SK-N-SH (cell line): ENCODE results near the gene BFSP2.

Experiments used
- EP300 ChIP-seq, 2 experiments: IDR thresholded peaks; 2 replicates each; pipeline versions ENCODE4 v1.4.0 to v1.6.1; 2012; ENCODE audit warnings: borderline replicate concordance in 1 of 2, low read depth in 1 of 2, low read length in 1 of 2
- EZH2phosphoT487 ChIP-seq: fragments of 200-600 bp; sonication (generic); IDR thresholded peaks from 2 replicates; pipeline ENCODE4 v1.6.1; 2017; ENCODE audit warnings: low read depth, mixed run types, mild to moderate bottlenecking, antibody characterized with exemption, moderate library complexity, borderline replicate concordance
- FOXM1 ChIP-seq: IDR thresholded peaks from 2 replicates; pipeline ENCODE4 v1.4.0; 2012; ENCODE audit warnings: low read depth, mild to moderate bottlenecking
- GABPA ChIP-seq: IDR thresholded peaks from 2 replicates; pipeline ENCODE4 v1.4.0; 2012; ENCODE audit warnings: low read depth, mild to moderate bottlenecking
- NRF1 ChIP-seq: IDR thresholded peaks from 2 replicates; pipeline ENCODE4 v1.6.1; 2012; ENCODE audit warnings: low read depth, mild to moderate bottlenecking, low read length
- POLR2AphosphoS5 ChIP-seq: IDR thresholded peaks from 2 replicates; pipeline ENCODE4 v1.6.1; 2012; ENCODE audit warnings: low read depth, low read length
- RFX5 ChIP-seq: IDR thresholded peaks from 2 replicates; pipeline ENCODE4 v1.6.1; 2012; ENCODE audit warnings: mild to moderate bottlenecking, improper control_type of control experiment, low read length
- RXRA ChIP-seq: IDR thresholded peaks from 2 replicates; pipeline ENCODE4 v1.4.0; 2012; ENCODE audit warnings: low read depth, mild to moderate bottlenecking, borderline replicate concordance
- TAF1 ChIP-seq: IDR thresholded peaks from 2 replicates; pipeline ENCODE4 v1.6.1; 2012; ENCODE audit warnings: low read depth, mild to moderate bottlenecking, low read length, moderate library complexity, borderline replicate concordance
- TEAD4 ChIP-seq: IDR thresholded peaks from 2 replicates; pipeline ENCODE4 v1.4.0; 2012; ENCODE audit warnings: mild to moderate bottlenecking, borderline replicate concordance; ENCODE audit not compliant: insufficient read depth
- TF ChIP-seq, protein P1 (sequence below): fragments of 200-600 bp; sonication (generic); IDR thresholded peaks from 2 replicates; pipeline ENCODE4 v1.6.1; 2017; ENCODE audit warnings: antibody characterized with exemption, mild to moderate bottlenecking, moderate library complexity
- TF ChIP-seq, protein P2 (sequence below): IDR thresholded peaks from 2 replicates; pipeline ENCODE4 v1.4.0; 2012; ENCODE audit warnings: low read depth, borderline replicate concordance
- TF ChIP-seq, protein P3 (sequence below): IDR thresholded peaks from 2 replicates; pipeline ENCODE4; 2012
- TF ChIP-seq, protein P4 (sequence below): IDR thresholded peaks from 2 replicates; pipeline ENCODE4 v1.6.1; 2012; ENCODE audit warnings: mild to moderate bottlenecking, low read depth, low read length, moderate library complexity

DNA sequence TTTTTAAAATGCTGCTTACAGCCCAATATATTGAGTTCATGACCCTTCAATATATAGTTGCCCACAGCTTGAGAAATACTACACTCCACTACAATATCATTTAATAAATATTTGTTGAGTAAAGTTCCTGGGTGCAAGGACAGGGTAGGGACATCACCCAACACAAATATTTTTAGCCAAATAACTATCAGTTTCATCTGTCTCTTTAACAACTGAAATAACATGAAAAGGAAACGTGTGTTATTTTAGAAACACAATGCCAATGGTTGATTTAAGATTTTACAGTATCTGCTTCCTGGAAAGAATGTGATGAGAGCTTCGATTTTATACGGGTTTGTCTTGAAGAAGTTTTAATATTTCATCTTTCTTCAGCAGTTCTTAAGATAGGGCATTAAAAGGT lies 106.0 kb downstream of the BFSP2 start:
- TF ChIP-seq TAF1 (no peak), POLR2AphosphoS5 (no peak), FOXM1 (no peak), EZH2phosphoT487 (no peak), TEAD4 (no peak), EP300 (IDR thresholded peaks at IDR 0.05; ENCODE audit: borderline replicate concordance in 1 of 2, low read depth in 1 of 2, low read length in 1 of 2) (no peak), RFX5 (no peak), GABPA (no peak), NRF1 (no peak), RXRA (no peak)
- TF ChIP-seq, protein P1, sequence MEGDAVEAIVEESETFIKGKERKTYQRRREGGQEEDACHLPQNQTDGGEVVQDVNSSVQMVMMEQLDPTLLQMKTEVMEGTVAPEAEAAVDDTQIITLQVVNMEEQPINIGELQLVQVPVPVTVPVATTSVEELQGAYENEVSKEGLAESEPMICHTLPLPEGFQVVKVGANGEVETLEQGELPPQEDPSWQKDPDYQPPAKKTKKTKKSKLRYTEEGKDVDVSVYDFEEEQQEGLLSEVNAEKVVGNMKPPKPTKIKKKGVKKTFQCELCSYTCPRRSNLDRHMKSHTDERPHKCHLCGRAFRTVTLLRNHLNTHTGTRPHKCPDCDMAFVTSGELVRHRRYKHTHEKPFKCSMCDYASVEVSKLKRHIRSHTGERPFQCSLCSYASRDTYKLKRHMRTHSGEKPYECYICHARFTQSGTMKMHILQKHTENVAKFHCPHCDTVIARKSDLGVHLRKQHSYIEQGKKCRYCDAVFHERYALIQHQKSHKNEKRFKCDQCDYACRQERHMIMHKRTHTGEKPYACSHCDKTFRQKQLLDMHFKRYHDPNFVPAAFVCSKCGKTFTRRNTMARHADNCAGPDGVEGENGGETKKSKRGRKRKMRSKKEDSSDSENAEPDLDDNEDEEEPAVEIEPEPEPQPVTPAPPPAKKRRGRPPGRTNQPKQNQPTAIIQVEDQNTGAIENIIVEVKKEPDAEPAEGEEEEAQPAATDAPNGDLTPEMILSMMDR: no peak
- TF ChIP-seq, protein P2, sequence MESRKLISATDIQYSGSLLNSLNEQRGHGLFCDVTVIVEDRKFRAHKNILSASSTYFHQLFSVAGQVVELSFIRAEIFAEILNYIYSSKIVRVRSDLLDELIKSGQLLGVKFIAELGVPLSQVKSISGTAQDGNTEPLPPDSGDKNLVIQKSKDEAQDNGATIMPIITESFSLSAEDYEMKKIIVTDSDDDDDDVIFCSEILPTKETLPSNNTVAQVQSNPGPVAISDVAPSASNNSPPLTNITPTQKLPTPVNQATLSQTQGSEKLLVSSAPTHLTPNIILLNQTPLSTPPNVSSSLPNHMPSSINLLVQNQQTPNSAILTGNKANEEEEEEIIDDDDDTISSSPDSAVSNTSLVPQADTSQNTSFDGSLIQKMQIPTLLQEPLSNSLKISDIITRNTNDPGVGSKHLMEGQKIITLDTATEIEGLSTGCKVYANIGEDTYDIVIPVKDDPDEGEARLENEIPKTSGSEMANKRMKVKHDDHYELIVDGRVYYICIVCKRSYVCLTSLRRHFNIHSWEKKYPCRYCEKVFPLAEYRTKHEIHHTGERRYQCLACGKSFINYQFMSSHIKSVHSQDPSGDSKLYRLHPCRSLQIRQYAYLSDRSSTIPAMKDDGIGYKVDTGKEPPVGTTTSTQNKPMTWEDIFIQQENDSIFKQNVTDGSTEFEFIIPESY: no peak
- TF ChIP-seq, protein P3, sequence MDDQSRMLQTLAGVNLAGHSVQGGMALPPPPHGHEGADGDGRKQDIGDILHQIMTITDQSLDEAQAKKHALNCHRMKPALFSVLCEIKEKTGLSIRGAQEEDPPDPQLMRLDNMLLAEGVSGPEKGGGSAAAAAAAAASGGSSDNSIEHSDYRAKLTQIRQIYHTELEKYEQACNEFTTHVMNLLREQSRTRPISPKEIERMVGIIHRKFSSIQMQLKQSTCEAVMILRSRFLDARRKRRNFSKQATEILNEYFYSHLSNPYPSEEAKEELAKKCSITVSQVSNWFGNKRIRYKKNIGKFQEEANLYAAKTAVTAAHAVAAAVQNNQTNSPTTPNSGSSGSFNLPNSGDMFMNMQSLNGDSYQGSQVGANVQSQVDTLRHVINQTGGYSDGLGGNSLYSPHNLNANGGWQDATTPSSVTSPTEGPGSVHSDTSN: no peak
- TF ChIP-seq, protein P4, sequence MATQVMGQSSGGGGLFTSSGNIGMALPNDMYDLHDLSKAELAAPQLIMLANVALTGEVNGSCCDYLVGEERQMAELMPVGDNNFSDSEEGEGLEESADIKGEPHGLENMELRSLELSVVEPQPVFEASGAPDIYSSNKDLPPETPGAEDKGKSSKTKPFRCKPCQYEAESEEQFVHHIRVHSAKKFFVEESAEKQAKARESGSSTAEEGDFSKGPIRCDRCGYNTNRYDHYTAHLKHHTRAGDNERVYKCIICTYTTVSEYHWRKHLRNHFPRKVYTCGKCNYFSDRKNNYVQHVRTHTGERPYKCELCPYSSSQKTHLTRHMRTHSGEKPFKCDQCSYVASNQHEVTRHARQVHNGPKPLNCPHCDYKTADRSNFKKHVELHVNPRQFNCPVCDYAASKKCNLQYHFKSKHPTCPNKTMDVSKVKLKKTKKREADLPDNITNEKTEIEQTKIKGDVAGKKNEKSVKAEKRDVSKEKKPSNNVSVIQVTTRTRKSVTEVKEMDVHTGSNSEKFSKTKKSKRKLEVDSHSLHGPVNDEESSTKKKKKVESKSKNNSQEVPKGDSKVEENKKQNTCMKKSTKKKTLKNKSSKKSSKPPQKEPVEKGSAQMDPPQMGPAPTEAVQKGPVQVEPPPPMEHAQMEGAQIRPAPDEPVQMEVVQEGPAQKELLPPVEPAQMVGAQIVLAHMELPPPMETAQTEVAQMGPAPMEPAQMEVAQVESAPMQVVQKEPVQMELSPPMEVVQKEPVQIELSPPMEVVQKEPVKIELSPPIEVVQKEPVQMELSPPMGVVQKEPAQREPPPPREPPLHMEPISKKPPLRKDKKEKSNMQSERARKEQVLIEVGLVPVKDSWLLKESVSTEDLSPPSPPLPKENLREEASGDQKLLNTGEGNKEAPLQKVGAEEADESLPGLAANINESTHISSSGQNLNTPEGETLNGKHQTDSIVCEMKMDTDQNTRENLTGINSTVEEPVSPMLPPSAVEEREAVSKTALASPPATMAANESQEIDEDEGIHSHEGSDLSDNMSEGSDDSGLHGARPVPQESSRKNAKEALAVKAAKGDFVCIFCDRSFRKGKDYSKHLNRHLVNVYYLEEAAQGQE: no peak
